PC-9 (cell line): ENCODE measurements around the gene KRTAP12-2. TPM values are rescaled to one million over a fixed set of nuclear protein-coding genes. Genes with fewer than 3 reads are reported as not detected.

Experiments
- BruUV-seq: library from RNA; stranded (reverse); fragments of 400-500 nt; replicated peaks from 2 replicates; lab custom pipeline; 2021; lab: Mats Ljungman, UMichigan
- CTCF ChIA-PET: fragments of 300-600 bp; sonication (Branson Sonifier 250); formaldehyde crosslinking; loops from one replicate; lab custom pipeline; 2022; ENCODE audit warnings: antibody characterized with exemption; lab: Charles Lee
- POLR2A ChIA-PET: fragments of 300-600 bp; sonication (Branson Sonifier 250); formaldehyde crosslinking; loops from one replicate; lab custom pipeline; 2022; ENCODE audit warnings: antibody characterized with exemption; ENCODE audit not compliant: unreplicated experiment; lab: Charles Lee
- DNase-seq, 2 experiments: peaks; one replicate each; pipeline versions ENCODE4 v3.0.0 to v3.0.0-alpha.2; 2015 to 2022; ENCODE audit warnings: mixed read lengths in 1 of 2
- H2AFZ ChIP-seq: fragments of 200-600 bp; sonication (generic); 2 replicates; pipeline ENCODE4 v1.8.1; 2017; ENCODE audit warnings: antibody characterized with exemption
- H3F3A ChIP-seq: fragments of 200-600 bp; sonication (generic); 2 replicates; pipeline ENCODE4 v1.8.1; 2017; ENCODE audit warnings: antibody characterized with exemption, mild to moderate bottlenecking, low read depth; ENCODE audit not compliant: insufficient read depth
- H3K27ac ChIP-seq: fragments of 200-600 bp; sonication (generic); 2 replicates; pipeline ENCODE4 v1.6.1; 2016; ENCODE audit warnings: mixed run types
- H3K27me3 ChIP-seq: fragments of 200-600 bp; sonication (generic); 2 replicates; pipeline ENCODE4 v1.6.1; 2016; ENCODE audit warnings: low read depth, mixed run types; ENCODE audit not compliant: insufficient read depth
- H3K36me3 ChIP-seq: fragments of 200-600 bp; sonication (generic); 2 replicates; pipeline ENCODE4 v1.6.1; 2016; ENCODE audit warnings: low read depth, mixed run types
- H3K4me1 ChIP-seq: fragments of 200-600 bp; sonication (generic); replicated peaks from 2 replicates; pipeline ENCODE4 v1.6.1; 2016; ENCODE audit warnings: mixed run types; ENCODE audit not compliant: insufficient read depth
- H3K4me2 ChIP-seq: fragments of 200-600 bp; sonication (generic); 2 replicates; pipeline ENCODE4 v1.6.1; 2017; ENCODE audit warnings: mixed run types
- H3K4me3 ChIP-seq: fragments of 200-600 bp; sonication (generic); 2 replicates; pipeline ENCODE4 v1.6.1; 2016; ENCODE audit warnings: mixed run types
- H3K79me2 ChIP-seq: fragments of 200-600 bp; sonication (generic); 2 replicates; pipeline ENCODE4 v1.6.1; 2017; ENCODE audit warnings: low read depth, mixed run types
- H3K9me2 ChIP-seq: fragments of 200-600 bp; sonication (generic); 2 replicates; pipeline ENCODE4 v1.8.1; 2017; ENCODE audit warnings: mild to moderate bottlenecking; ENCODE audit not compliant: insufficient read depth
- H3K9me3 ChIP-seq: fragments of 200-600 bp; sonication (generic); 2 replicates; pipeline ENCODE4 v1.8.1; 2016; ENCODE audit warnings: low read depth; ENCODE audit not compliant: insufficient read depth
- H4K20me1 ChIP-seq: fragments of 200-600 bp; sonication (generic); 2 replicates; pipeline ENCODE4 v1.8.1; 2017; ENCODE audit not compliant: insufficient read depth
- CTCF ChIP-seq: fragments of 200-600 bp; sonication (generic); conservative IDR thresholded peaks from 2 replicates; pipeline ENCODE4 v1.6.1; 2017; ENCODE audit warnings: mixed run types, antibody characterized with exemption, mild to moderate bottlenecking, moderate library complexity
- EZH2 ChIP-seq: fragments of 200-600 bp; sonication (generic); IDR thresholded peaks from 2 replicates; pipeline ENCODE4 v1.8.0; 2017; ENCODE audit warnings: antibody characterized with exemption, low read depth
- intact Hi-C: fragments of 100-400 bp; cut with micrococcal nuclease; formaldehyde crosslinking; loops from one replicate; pipeline ENCODE4 v1.10.0; 2022; ENCODE audit not compliant: unreplicated experiment
- total RNA-seq: library from RNA; stranded (reverse); gene quantifications from 2 replicates; pipeline ENCODE4 v1.2.3, GENCODE V29; 2021

KRTAP12-2 gene
- total RNA-seq, 1 experiment from 2014 or later, result not detected

- DNase-seq, result no peak
- H3K36me3 ChIP-seq, result no peaks in the 10 kb centered on the region
- no peak within 1 kb of the TSS for H3K27ac ChIP-seq
- H3K27me3 ChIP-seq, result peaks cover 31% of the 10 kb centered on the region
- no peaks in the 10 kb centered on the region for H3K79me2 ChIP-seq
- peaks cover 4% of the 10 kb centered on the region; the same call in 1 of the 2 replicates for H3K9me3 ChIP-seq
- no peaks in the 10 kb centered on the region for H3F3A ChIP-seq
- no peaks in the 10 kb centered on the region for H3K4me1 ChIP-seq
- no peak within 1 kb of the TSS for H2AFZ ChIP-seq
- no peaks in the 10 kb centered on the region for H4K20me1 ChIP-seq
- CTCF ChIA-PET, result no interaction called here
- intact Hi-C loops, result no loop called here
- no peak within 1 kb of the TSS for H3K4me3 ChIP-seq
- H3K4me2 ChIP-seq, result no peak within 1 kb of the TSS
- POLR2A ChIA-PET, result no interaction called here
- no peaks in the 10 kb centered on the region for H3K9me2 ChIP-seq
- BruUV-seq, result no TSS peak
- TF ChIP-seq EZH2, result no peak
- TF ChIP-seq CTCF, result no peak
These were observed 40.0 kb downstream of the KRTAP12-2 start, which contains the start of gene KRTAP10-9 for GRCh38 chr21:44626673-44627143. KRTAP10-9 (plus strand) TSS chr21:44627093; CDS start chr21:44627172, 79 bp downstream.

- intact Hi-C loops, result no loop called here
- H3F3A ChIP-seq, result no peaks in the 10 kb centered on the region
- H3K9me3 ChIP-seq, result peaks cover 4% of the 10 kb centered on the region; the same call in 1 of the 2 replicates
- ChIA-PET POLR2A (no interaction called here), CTCF (no interaction called here)
- TF ChIP-seq CTCF, result no peak
- no peak overlapping the region for H3K4me2 ChIP-seq
- H3K27me3 ChIP-seq, result peaks cover 31% of the 10 kb centered on the region
- no TSS peak for BruUV-seq
- no peaks in the 10 kb centered on the region for H3K4me1 ChIP-seq
- H3K4me3 ChIP-seq, result no peak overlapping the region
- H3K79me2 ChIP-seq, result no peaks in the 10 kb centered on the region
- no peak for DNase-seq
- no peak overlapping the region for H3K27ac ChIP-seq
- no peaks in the 10 kb centered on the region for H4K20me1 ChIP-seq
- H3K36me3 ChIP-seq, result no peaks in the 10 kb centered on the region
- H3K9me2 ChIP-seq, result no peaks in the 10 kb centered on the region
- no peak overlapping the region for H2AFZ ChIP-seq
These were observed 40.5 kb downstream of the KRTAP12-2 start for GRCh38 chr21:44626262-44626661.

GRCh38 chr21:44625756-44626155 lies 41.0 kb downstream of the KRTAP12-2 start:
- intact Hi-C loops, result no loop called here
- no peak for DNase-seq
- no peaks in the 10 kb centered on the region for H4K20me1 ChIP-seq
- no peak for TF ChIP-seq EZH2
- no peak for TF ChIP-seq CTCF
- H3K36me3 ChIP-seq, result no peaks in the 10 kb centered on the region
- H2AFZ ChIP-seq, result no peak overlapping the region
- no peaks in the 10 kb centered on the region for H3K4me1 ChIP-seq
- no peaks in the 10 kb centered on the region for H3K79me2 ChIP-seq
- no peaks in the 10 kb centered on the region for H3K9me2 ChIP-seq
- H3K9me3 ChIP-seq, result peaks cover 4% of the 10 kb centered on the region; the same call in 1 of the 2 replicates
- BruUV-seq, result no TSS peak
- H3K4me3 ChIP-seq, result no peak overlapping the region
- ChIA-PET POLR2A (no interaction called here), CTCF (no interaction called here)
- no peak overlapping the region for H3K4me2 ChIP-seq
- H3K27me3 ChIP-seq, result peaks cover 31% of the 10 kb centered on the region
- no peaks in the 10 kb centered on the region for H3F3A ChIP-seq
- H3K27ac ChIP-seq, result no peak overlapping the region
